LHCN-M2 (cell line): ENCODE results near the gene CUL5. TPM values are rescaled to one million over a fixed set of nuclear protein-coding genes. Genes with fewer than 3 reads are reported as not detected.

Experiments used
- total RNA-seq: library from RNA; depleted of rRNA; stranded (reverse); fragments of >200 nt; gene quantifications from 2 replicates; pipeline ENCODE4 v1.2.3, GENCODE V29; 2014; rRNA removed

CUL5 gene
- total RNA-seq, 1 experiment from 2014 or later: 30.0 TPM

Other genes starting within 250 kb of the CUL5 start
- 9.3 and 13.8 TPM in 2 replicates for gene SLC35F2, start 150.1 kb upstream of the CUL5 start, total RNA-seq
- 0.58 TPM in 1 of 2 replicates, not detected in the other for gene RAB39A, start 80.5 kb upstream of the CUL5 start, total RNA-seq
- gene ACAT1, start 112.7 kb downstream of the CUL5 start, total RNA-seq: 183 and 196 TPM in 2 replicates
- gene NPAT, start 213.7 kb downstream of the CUL5 start, total RNA-seq: 14.0 and 18.2 TPM in 2 replicates
- gene ATM, start 214.2 kb downstream of the CUL5 start, total RNA-seq: 47.9 and 83.0 TPM in 2 replicates